AG10803 (cell line): ENCODE results near the gene TRMT6.

Experiments used
- DNase-seq: peaks from one replicate; pipeline ENCODE4 v3.0.0; 2010; ENCODE audit warnings: low read depth
- H3K4me3 ChIP-seq: 2 replicates; pipeline ENCODE4 v1.5.1; 2011; ENCODE audit warnings: mild to moderate bottlenecking, low read length, control low read depth
- TF ChIP-seq, protein P1 (sequence below): conservative IDR thresholded peaks from 2 replicates; pipeline ENCODE4 v1.5.1; 2011; ENCODE audit warnings: mild to moderate bottlenecking, low read length, control low read depth, inconsistent platforms

TRMT6 gene

DNA sequence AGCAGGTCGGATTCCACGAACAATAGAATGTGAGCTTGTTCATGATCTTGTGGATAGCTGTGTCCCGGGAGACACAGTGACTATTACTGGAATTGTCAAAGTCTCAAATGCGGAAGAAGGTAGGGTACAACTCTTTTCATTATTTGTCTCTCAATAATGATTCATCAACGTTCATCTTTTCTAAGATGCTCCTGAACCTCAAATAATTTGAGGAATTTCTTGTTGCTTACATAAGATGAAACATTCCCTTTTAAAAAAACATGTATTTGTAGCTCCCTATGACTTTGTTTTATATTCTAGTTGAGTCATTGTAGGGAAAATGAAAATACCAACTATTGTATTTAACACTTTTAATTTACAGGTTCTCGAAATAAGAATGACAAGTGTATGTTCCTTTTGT lies 17.1 kb upstream of the TRMT6 start:
- H3K4me3 ChIP-seq, result no peak overlapping the region
- TF ChIP-seq, protein P1, sequence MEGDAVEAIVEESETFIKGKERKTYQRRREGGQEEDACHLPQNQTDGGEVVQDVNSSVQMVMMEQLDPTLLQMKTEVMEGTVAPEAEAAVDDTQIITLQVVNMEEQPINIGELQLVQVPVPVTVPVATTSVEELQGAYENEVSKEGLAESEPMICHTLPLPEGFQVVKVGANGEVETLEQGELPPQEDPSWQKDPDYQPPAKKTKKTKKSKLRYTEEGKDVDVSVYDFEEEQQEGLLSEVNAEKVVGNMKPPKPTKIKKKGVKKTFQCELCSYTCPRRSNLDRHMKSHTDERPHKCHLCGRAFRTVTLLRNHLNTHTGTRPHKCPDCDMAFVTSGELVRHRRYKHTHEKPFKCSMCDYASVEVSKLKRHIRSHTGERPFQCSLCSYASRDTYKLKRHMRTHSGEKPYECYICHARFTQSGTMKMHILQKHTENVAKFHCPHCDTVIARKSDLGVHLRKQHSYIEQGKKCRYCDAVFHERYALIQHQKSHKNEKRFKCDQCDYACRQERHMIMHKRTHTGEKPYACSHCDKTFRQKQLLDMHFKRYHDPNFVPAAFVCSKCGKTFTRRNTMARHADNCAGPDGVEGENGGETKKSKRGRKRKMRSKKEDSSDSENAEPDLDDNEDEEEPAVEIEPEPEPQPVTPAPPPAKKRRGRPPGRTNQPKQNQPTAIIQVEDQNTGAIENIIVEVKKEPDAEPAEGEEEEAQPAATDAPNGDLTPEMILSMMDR, result no peak
- DNase-seq, result no peak

- H3K4me3 ChIP-seq, result peak overlapping the region; percentile 85
- no peak for DNase-seq
- TF ChIP-seq, protein P1, result no peak
Measured at GRCh38 chr20:5949943-5950270, 426 bp downstream of the TRMT6 start.

GRCh38 chr20:5947276-5947675 lies 3.1 kb downstream of the TRMT6 start:
- no peak for DNase-seq
- TF ChIP-seq, protein P1, result no peak
- H3K4me3 ChIP-seq, result no peak overlapping the region

GRCh38 chr20:5945963-5946362 lies 4.4 kb downstream of the TRMT6 start:
- DNase-seq, result peak; percentile 16
- H3K4me3 ChIP-seq, result no peak overlapping the region
- TF ChIP-seq, protein P1, result no peak

DNA sequence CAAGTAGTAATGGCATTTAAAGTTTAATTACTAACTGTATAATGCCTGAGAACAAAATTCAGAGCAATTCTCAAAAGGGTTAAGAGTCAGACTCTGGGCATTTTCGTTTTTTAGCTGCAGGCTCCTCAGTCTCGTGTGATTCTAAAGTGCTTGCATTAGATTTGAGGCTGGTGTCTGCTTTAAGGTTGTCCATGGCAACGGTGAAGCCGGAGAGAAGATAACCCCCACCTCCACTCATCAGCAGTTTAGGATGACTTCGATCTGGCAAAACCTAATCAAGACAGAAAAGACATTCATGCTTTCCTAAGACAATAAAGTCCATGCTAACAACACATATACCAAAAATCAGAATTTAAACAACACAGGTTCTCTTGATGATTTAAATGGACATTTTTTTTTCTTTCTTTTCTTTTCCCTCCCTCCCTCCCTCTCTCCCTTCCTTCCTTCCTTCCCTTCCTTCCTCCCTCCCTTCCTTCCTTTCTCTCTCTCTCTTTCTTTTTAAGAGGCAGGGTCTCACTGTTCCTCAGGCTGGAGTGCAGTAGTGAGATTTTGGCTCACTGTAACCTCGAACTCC lies 11.8 kb downstream of the TRMT6 start:
- DNase-seq, result no peak
- TF ChIP-seq, protein P1, result no peak
- H3K4me3 ChIP-seq, result no peak overlapping the region

DNA sequence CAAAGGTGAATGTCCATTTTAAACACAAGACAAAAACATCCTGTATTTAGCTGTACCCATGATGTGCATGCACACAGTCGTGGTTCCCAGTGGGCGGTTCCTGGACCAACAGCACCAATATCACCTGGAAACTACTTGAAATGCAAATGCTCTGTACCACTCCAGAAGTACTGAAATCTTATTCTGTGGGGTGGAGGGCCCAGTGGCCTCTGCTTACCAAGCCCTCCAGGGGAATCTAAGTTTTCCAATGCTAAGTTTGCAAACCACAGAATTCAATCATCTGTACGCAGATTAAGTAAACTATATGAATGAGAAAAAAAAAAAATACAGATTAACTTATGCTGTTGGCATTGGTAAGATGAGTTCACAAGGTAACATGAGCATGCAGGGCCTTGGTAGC lies 14.1 kb downstream of the TRMT6 start:
- DNase-seq, result no peak
- H3K4me3 ChIP-seq, result no peak overlapping the region
- TF ChIP-seq, protein P1, result no peak

DNA sequence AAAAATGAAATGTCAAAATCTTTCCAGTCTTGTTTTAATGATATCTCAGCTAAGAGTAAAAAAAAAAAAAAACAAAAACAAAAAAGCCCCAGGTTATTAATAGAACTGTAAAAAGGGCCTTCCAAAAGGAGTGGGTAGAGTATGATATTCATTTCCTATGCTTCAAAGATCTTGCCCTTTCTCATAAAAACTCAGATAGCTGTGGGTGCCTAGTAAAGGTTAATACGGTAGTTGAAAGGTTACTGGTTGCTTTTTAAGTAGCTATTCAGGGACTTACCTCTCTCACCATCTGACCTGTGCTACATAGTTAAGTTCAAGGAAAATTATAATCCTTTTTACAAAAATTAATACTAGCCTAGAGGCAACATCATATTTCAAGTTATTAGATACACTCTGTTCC lies 14.9 kb downstream of the TRMT6 start:
- TF ChIP-seq, protein P1, result no peak
- no peak overlapping the region for H3K4me3 ChIP-seq
- no peak for DNase-seq
